IPS DF 6.9 (cell line): ENCODE measurements around the gene EIF6.

Source experiments
- DNase-seq: peaks from one replicate; pipeline ENCODE4 v3.0.0-alpha.2; 2013; ENCODE audit warnings: low read depth, low spot score
- H3K27ac ChIP-seq: one replicate; pipeline ENCODE4 v1.5.1; 2013; ENCODE audit warnings: low read length, control low read depth
- H3K27me3 ChIP-seq: 2 replicates; pipeline ENCODE4 v1.6.1; 2013; ENCODE audit warnings: mild to moderate bottlenecking, low read length; ENCODE audit not compliant: control insufficient read depth, insufficient read depth
- H3K36me3 ChIP-seq: 2 replicates; pipeline ENCODE4 v1.6.1; 2013; ENCODE audit warnings: low read length; ENCODE audit not compliant: control insufficient read depth, insufficient read depth
- H3K4me1 ChIP-seq: 2 replicates; pipeline ENCODE4 v1.6.1; 2013; ENCODE audit warnings: low read length; ENCODE audit not compliant: control insufficient read depth, insufficient read depth
- H3K4me3 ChIP-seq: 2 replicates; pipeline ENCODE4 v1.5.1; 2013; ENCODE audit warnings: mild to moderate bottlenecking, low read length
- H3K9me3 ChIP-seq: 2 replicates; pipeline ENCODE4 v1.6.1; 2013; ENCODE audit warnings: low read length, inconsistent platforms; ENCODE audit not compliant: control insufficient read depth, insufficient read depth
- WGBS: extraction: QIAGEN DNeasy Blood & Tissue Kit; methylation state at CpG from one replicate; pipeline ENCODE4 v1.1.7; 2013; ENCODE audit warnings: mixed read lengths, missing lambda C conversion rate; ENCODE audit not compliant: insufficient read length, insufficient coverage; 5-methylcytosine and 5-hydroxymethylcytosine counted together

The EIF6 gene

GRCh38 chr20:35302421-35303335 lies 18.1 kb upstream of the EIF6 start:
- Histone ChIP-seq H3K27me3 (no peaks in the 10 kb centered on the region), H3K4me1 (no peaks in the 10 kb centered on the region), H3K9me3 (no peaks in the 10 kb centered on the region), H3K27ac (no peak overlapping the region), H3K4me3 (no peak overlapping the region), H3K36me3 (no peaks in the 10 kb centered on the region)
- no peak for DNase-seq
- WGBS: no CpG with 5 or more reads among the region's 6 CpGs

- H3K4me3 ChIP-seq: no peak overlapping the region
- H3K27ac ChIP-seq: no peak overlapping the region
- DNase-seq: no peak
- whole genome bisulfite sequencing: no CpG with 5 or more reads among the region's 2 CpGs
- H3K36me3 ChIP-seq: no peaks in the 10 kb centered on the region
- no peaks in the 10 kb centered on the region for H3K9me3 ChIP-seq
- H3K27me3 ChIP-seq: no peaks in the 10 kb centered on the region
- H3K4me1 ChIP-seq: no peaks in the 10 kb centered on the region
These were observed 16.9 kb upstream of the EIF6 start for GRCh38 chr20:35301426-35301825.

DNA sequence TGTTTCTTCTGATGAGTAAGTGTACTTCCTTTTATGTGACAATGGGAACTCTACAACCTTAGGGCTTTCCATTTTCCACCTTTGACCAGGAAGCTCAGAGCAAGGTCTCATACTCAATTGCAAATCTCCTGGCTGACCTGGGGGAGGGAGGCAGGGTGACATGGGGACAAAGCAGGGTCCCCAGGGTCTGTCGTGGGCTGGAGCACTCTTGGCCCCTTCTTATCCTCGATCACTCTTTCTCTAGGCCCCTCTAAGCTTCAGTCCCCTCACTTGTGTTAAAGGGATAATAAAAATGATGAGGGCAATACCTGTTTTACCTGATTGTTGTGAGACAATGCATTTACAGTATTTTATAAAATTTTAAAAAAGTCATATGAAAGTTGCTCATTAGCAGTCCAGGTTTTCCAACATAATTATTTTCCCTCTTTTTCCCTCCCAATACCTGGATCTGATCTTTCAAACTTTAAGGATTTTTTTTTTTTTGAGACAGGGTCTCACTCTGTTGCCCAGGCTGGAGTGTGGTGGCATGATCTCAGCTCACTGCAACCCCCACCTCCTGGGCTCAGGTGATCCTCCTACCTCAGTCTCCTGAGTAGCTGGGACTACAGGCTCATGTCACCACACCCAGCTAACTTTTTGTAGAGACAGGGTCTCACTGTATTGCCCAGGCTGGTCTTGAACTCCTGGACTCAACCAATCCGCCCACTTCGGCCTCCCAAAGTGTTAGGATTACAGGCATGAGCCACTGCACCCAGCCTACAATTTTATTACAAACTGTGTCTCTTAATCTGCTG lies 16.1 kb upstream of the EIF6 start:
- no peaks in the 10 kb centered on the region for H3K4me1 ChIP-seq
- no peaks in the 10 kb centered on the region for H3K27me3 ChIP-seq
- no peak overlapping the region for H3K27ac ChIP-seq
- no CpG with 5 or more reads among the region's 4 CpGs for WGBS
- H3K9me3 ChIP-seq: no peaks in the 10 kb centered on the region
- H3K36me3 ChIP-seq: no peaks in the 10 kb centered on the region
- H3K4me3 ChIP-seq: no peak overlapping the region
- no peak for DNase-seq

DNA sequence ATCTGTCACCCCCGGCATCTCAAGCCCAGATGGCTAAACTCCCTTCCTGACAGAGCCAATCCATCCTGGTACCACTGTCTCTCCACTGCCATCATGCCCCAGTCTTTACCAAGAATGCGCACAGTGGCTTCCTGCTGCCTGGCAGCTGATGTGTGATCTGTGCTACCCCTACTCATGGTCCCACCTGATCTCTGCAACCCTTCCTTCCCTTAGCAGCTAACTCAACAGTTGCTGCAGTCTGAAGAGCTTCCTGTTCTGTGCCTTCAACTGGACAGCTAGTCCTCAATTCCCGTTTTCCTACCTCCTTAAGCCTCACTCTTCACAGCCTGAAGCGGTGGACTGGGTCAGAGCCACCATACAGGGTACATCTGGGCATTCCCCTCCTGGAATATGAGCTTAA lies 15.2 kb upstream of the EIF6 start:
- WGBS: no CpG with 5 or more reads among the region's 4 CpGs
- Histone ChIP-seq H3K27ac (no peak overlapping the region), H3K27me3 (no peaks in the 10 kb centered on the region), H3K9me3 (no peaks in the 10 kb centered on the region), H3K36me3 (no peaks in the 10 kb centered on the region), H3K4me1 (no peaks in the 10 kb centered on the region), H3K4me3 (no peak overlapping the region)
- DNase-seq: no peak

DNA sequence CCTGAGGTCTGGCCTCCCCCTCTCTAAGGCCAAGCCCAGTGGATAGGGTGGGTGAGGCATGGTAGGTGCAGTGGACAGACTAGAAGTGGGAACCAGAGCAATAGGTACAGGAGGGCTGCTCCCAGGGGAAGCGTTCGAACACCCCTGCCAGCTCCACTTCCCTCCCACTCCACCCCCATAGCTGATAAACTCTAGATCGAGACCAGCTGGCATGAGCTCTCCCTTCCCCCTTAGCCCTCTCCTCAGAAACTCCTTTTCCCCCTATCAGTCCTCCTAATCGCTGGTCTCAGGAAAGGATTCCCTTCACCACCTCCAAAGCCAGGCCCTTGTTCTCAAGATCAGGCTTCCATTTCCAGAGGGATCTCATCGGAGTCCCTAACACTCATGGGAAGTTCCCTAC lies 13.7 kb upstream of the EIF6 start:
- Histone ChIP-seq H3K4me1 (no peaks in the 10 kb centered on the region), H3K4me3 (no peak overlapping the region), H3K36me3 (no peaks in the 10 kb centered on the region), H3K27me3 (no peaks in the 10 kb centered on the region), H3K27ac (no peak overlapping the region), H3K9me3 (no peaks in the 10 kb centered on the region)
- DNase-seq: no peak
- WGBS: no CpG with 5 or more reads among the region's 5 CpGs

GRCh38 chr20:35297740-35298139 lies 13.2 kb upstream of the EIF6 start:
- DNase-seq: no peak
- WGBS: no CpG with 5 or more reads among the region's 14 CpGs

DNA sequence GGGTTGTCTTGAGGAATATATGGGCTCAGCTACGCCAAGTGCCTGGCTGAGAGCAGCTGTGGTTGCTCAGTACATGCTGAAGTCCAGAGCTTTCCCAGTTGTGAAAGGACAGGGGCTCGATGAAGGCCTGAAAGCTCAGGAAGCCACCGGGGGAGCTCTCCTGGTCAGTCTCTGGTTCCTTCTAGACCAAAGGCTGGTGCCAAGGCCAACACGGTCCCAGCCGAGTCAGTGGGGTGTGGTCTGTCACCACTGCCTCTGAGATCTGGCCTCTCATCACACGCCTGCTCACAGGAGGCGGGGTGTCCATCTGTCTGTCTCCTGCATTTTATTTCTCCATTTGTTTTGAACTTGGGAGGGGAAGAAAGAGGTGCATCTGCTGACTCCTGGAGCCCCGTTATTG lies 12.6 kb upstream of the EIF6 start:
- Histone ChIP-seq H3K27me3 (no peaks in the 10 kb centered on the region), H3K4me1 (no peaks in the 10 kb centered on the region), H3K36me3 (no peaks in the 10 kb centered on the region), H3K4me3 (no peak overlapping the region), H3K9me3 (no peaks in the 10 kb centered on the region), H3K27ac (no peak overlapping the region)
- WGBS: no CpG with 5 or more reads among the region's 8 CpGs
- no peak for DNase-seq

More at GRCh38 chr20:35297740-35298139, 13.2 kb upstream of the EIF6 start:
- Histone ChIP-seq H3K27ac (no peak overlapping the region), H3K36me3 (no peaks in the 10 kb centered on the region), H3K4me1 (no peaks in the 10 kb centered on the region), H3K4me3 (no peak overlapping the region), H3K27me3 (no peaks in the 10 kb centered on the region), H3K9me3 (no peaks in the 10 kb centered on the region)

GRCh38 chr20:35296101-35296554 lies 11.6 kb upstream of the EIF6 start:
- Histone ChIP-seq H3K27me3 (no peaks in the 10 kb centered on the region), H3K4me3 (no peak overlapping the region), H3K4me1 (no peaks in the 10 kb centered on the region), H3K36me3 (no peaks in the 10 kb centered on the region), H3K27ac (no peak overlapping the region), H3K9me3 (no peaks in the 10 kb centered on the region)
- no CpG with 5 or more reads among the region's 9 CpGs for WGBS
- DNase-seq: no peak

GRCh38 chr20:35295674-35296073 lies 11.1 kb upstream of the EIF6 start:
- Histone ChIP-seq H3K27ac (no peak overlapping the region), H3K4me3 (no peak overlapping the region), H3K4me1 (no peaks in the 10 kb centered on the region), H3K9me3 (no peaks in the 10 kb centered on the region), H3K36me3 (no peaks in the 10 kb centered on the region), H3K27me3 (no peaks in the 10 kb centered on the region)
- no CpG with 5 or more reads among the region's 8 CpGs for WGBS
- no peak for DNase-seq

DNA sequence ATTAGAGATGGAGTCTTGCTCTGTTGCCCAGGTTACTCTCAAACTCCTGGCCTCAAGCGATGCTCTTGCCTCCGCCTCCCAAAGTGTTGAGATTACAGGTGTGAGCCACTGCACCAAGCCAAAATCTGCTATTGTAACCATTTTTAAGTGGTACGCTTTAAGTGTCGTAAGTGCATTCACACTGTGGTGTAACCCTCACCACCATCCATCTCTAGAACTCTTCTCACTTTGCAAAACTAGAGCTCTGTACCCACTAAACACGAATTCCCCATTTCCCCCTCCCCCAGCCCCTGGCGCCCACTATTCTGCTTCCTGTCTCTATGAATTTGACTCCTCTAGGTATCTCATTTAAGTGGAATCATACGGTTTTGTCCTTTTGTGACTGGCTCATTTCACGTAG lies 10.5 kb upstream of the EIF6 start:
- WGBS: no CpG with 5 or more reads among the region's 8 CpGs
- DNase-seq: no peak
- H3K4me1 ChIP-seq: no peaks in the 10 kb centered on the region

More for the DNA sequence above, 10.5 kb upstream of the EIF6 start:
- Histone ChIP-seq H3K4me3 (no peak overlapping the region), H3K9me3 (no peaks in the 10 kb centered on the region), H3K27ac (no peak overlapping the region), H3K27me3 (no peaks in the 10 kb centered on the region), H3K36me3 (no peaks in the 10 kb centered on the region)
